SK-N-SH (cell line): ENCODE data around the gene TBC1D30. TPM values are rescaled to one million over a fixed set of nuclear protein-coding genes. Genes with fewer than 3 reads are reported as not detected.

Experiments
- CTCF ChIA-PET: fragments of 300-600, 350-600 bp; formaldehyde crosslinking; extraction: SDS; loops from one replicate; lab custom pipeline; 2021; lab: Yijun Ruan, JAX
- POLR2A ChIA-PET: fragments of 350-600 bp; sonication (Branson Sonifier 250); formaldehyde crosslinking; extraction: SDS; loops from one replicate; lab custom pipeline; 2020; ENCODE audit warnings: antibody characterized with exemption, inconsistent platforms; lab: Yijun Ruan, JAX
- DNase-seq: peaks from one replicate; pipeline ENCODE4 v3.0.0; 2012
- H2AFZ ChIP-seq: fragments of 200-600 bp; sonication (generic); 2 replicates; pipeline ENCODE4 v1.8.1; 2016; ENCODE audit warnings: antibody characterized with exemption, mild to moderate bottlenecking, low read depth
- H3F3A ChIP-seq: fragments of 200-600 bp; sonication (generic); replicated peaks from 2 replicates; pipeline ENCODE3; 2016; ENCODE audit warnings: antibody characterized with exemption, mild to moderate bottlenecking; ENCODE audit not compliant: insufficient read depth
- H3K27ac ChIP-seq, 2 experiments: fragments of 200-500 bp in 1 of 2; fragments of 200-600 bp in 1 of 2; sonication (Bioruptor generic) in 1 of 2; sonication (generic), shearing (Covaris generic) in 1 of 2; 2 replicates each; pipeline versions ENCODE4 v1.5.1 to v1.6.1; 2014 to 2016; ENCODE audit warnings: low read depth in 2 of 2, inconsistent platforms in 1 of 2, low read length in 1 of 2, mild to moderate bottlenecking in 1 of 2, mixed read lengths in 1 of 2
- H3K27me3 ChIP-seq: fragments of 200-600 bp; sonication (generic), shearing (Covaris generic); 2 replicates; pipeline ENCODE4 v1.6.1; 2016; ENCODE audit warnings: mixed run types; ENCODE audit not compliant: insufficient read depth
- H3K36me3 ChIP-seq, 2 experiments: fragments of 200-500 bp in 1 of 2; fragments of 200-600 bp in 1 of 2; sonication (Bioruptor generic) in 1 of 2; sonication (generic) in 1 of 2; replicated peaks in 1 of 2; 2 replicates each; pipeline versions ENCODE3 to v1.5.1; 2014 to 2016; ENCODE audit warnings: low read length in 1 of 2, mild to moderate bottlenecking in 1 of 2; ENCODE audit not compliant: insufficient read depth in 2 of 2, control insufficient read depth in 1 of 2
- H3K4me1 ChIP-seq, 2 experiments: fragments of 200-500 bp in 1 of 2; fragments of 200-600 bp in 1 of 2; sonication (Bioruptor generic) in 1 of 2; sonication (generic), shearing (Covaris generic) in 1 of 2; 2 replicates each; pipeline versions ENCODE4 v1.5.1 to v1.6.1; 2014 to 2016; ENCODE audit warnings: low read depth in 1 of 2, low read length in 1 of 2, mixed run types in 1 of 2; ENCODE audit not compliant: insufficient read depth in 2 of 2, control insufficient read depth in 1 of 2
- H3K4me2 ChIP-seq: fragments of 200-600 bp; sonication (generic), shearing (Covaris generic); 2 replicates; pipeline ENCODE4 v1.6.1; 2017; ENCODE audit warnings: mixed run types
- H3K4me3 ChIP-seq, 2 experiments: fragments of 200-500 bp in 1 of 2; fragments of 200-600 bp in 1 of 2; sonication (Bioruptor generic) in 1 of 2; sonication (generic), shearing (Covaris generic) in 1 of 2; 2 replicates each; pipeline versions ENCODE4 v1.5.1 to v1.8.1; 2014 to 2016; ENCODE audit warnings: low read depth in 2 of 2, inconsistent platforms in 1 of 2, low read length in 1 of 2, mild to moderate bottlenecking in 1 of 2, mixed read lengths in 1 of 2, moderate library complexity in 1 of 2
- H3K79me2 ChIP-seq: fragments of 200-600 bp; sonication (generic); 2 replicates; pipeline ENCODE4 v1.8.1; 2017; ENCODE audit warnings: mild to moderate bottlenecking; ENCODE audit not compliant: insufficient read depth
- H3K9ac ChIP-seq: fragments of 200-600 bp; sonication (generic); 2 replicates; pipeline ENCODE4 v1.6.1; 2017; ENCODE audit warnings: mixed run types
- H3K9me2 ChIP-seq: fragments of 200-600 bp; sonication (generic); 2 replicates; pipeline ENCODE4 v1.6.1; 2017; ENCODE audit warnings: mixed run types
- H3K9me3 ChIP-seq: fragments of 200-600 bp; sonication (generic); 2 replicates; pipeline ENCODE4 v1.6.1; 2017; ENCODE audit warnings: mixed run types, mild to moderate bottlenecking, moderate library complexity
- H4K20me1 ChIP-seq: fragments of 200-600 bp; sonication (generic); 2 replicates; pipeline ENCODE4 v1.6.1; 2017; ENCODE audit warnings: mild to moderate bottlenecking, mixed run types; ENCODE audit not compliant: insufficient read depth
- CHD2 ChIP-seq: fragments of 150-350 bp; IDR thresholded peaks from 2 replicates; pipeline ENCODE4 v1.6.1; 2018; ENCODE audit warnings: low read length; ENCODE audit not compliant: partially characterized antibody
- EP300 ChIP-seq, 2 experiments: IDR thresholded peaks; 2 replicates each; pipeline versions ENCODE4 v1.4.0 to v1.6.1; 2012; ENCODE audit warnings: borderline replicate concordance in 1 of 2, low read depth in 1 of 2, low read length in 1 of 2
- EZH2phosphoT487 ChIP-seq: fragments of 200-600 bp; sonication (generic); IDR thresholded peaks from 2 replicates; pipeline ENCODE4 v1.6.1; 2017; ENCODE audit warnings: low read depth, mixed run types, mild to moderate bottlenecking, antibody characterized with exemption, moderate library complexity, borderline replicate concordance
- FOSL2 ChIP-seq: IDR thresholded peaks from 2 replicates; pipeline ENCODE4 v1.4.0; 2012; ENCODE audit warnings: low read depth, mild to moderate bottlenecking, moderate library complexity, borderline replicate concordance
- GABPA ChIP-seq: IDR thresholded peaks from 2 replicates; pipeline ENCODE4 v1.4.0; 2012; ENCODE audit warnings: low read depth, mild to moderate bottlenecking
- GATA2 ChIP-seq: sonication (generic); formaldehyde crosslinking; IDR thresholded peaks from 2 replicates; pipeline ENCODE4 v1.5.0; 2020; ENCODE audit warnings: mild to moderate bottlenecking, missing genetic modification reagents
- JUND ChIP-seq: IDR thresholded peaks from 2 replicates; pipeline ENCODE4 v1.4.0; 2012
- MAX ChIP-seq: IDR thresholded peaks from 2 replicates; pipeline ENCODE4 v1.4.0; 2012; ENCODE audit warnings: low read depth
- NRF1 ChIP-seq: IDR thresholded peaks from 2 replicates; pipeline ENCODE4 v1.6.1; 2012; ENCODE audit warnings: low read depth, mild to moderate bottlenecking, low read length
- POLR2AphosphoS5 ChIP-seq: IDR thresholded peaks from 2 replicates; pipeline ENCODE4 v1.6.1; 2012; ENCODE audit warnings: low read depth, low read length
- TCF12 ChIP-seq: IDR thresholded peaks from 2 replicates; pipeline ENCODE4 v1.4.0; 2012
- TEAD4 ChIP-seq: IDR thresholded peaks from 2 replicates; pipeline ENCODE4 v1.4.0; 2012; ENCODE audit warnings: mild to moderate bottlenecking, borderline replicate concordance; ENCODE audit not compliant: insufficient read depth
- USF1 ChIP-seq: IDR thresholded peaks from 2 replicates; pipeline ENCODE4 v1.4.0; 2012; ENCODE audit warnings: low read depth, borderline replicate concordance
- ZBTB33 ChIP-seq: IDR thresholded peaks from 2 replicates; pipeline ENCODE4 v1.4.0; 2012; ENCODE audit warnings: low read depth, borderline replicate concordance
- WGBS: methylation state at CpG from one replicate; pipeline ENCODE4 v1.1.6; 2017; ENCODE audit warnings: low lambda C conversion rate; 5-methylcytosine and 5-hydroxymethylcytosine counted together
- polyA plus RNA-seq, 3 experiments: library from polyadenylated mRNA; depleted of rRNA; stranded (reverse); fragments of >200 nt; gene quantifications; 2 replicates each; pipeline ENCODE4 v1.2.3, GENCODE V29; 2012
- TF ChIP-seq, protein P1 (sequence below): IDR thresholded peaks from 2 replicates; pipeline ENCODE4; 2012
- TF ChIP-seq, protein P2 (sequence below): fragments of 150-350 bp; IDR thresholded peaks from 2 replicates; pipeline ENCODE4 v1.6.1; 2017; ENCODE audit warnings: antibody characterized with exemption, low read length, low read depth, borderline replicate concordance

The TBC1D30 gene
- polyA plus RNA-seq, 1 of the 3 experiments (the other 2 are of a cell fraction): 0.23 TPM

- TF ChIP-seq, protein P1, sequence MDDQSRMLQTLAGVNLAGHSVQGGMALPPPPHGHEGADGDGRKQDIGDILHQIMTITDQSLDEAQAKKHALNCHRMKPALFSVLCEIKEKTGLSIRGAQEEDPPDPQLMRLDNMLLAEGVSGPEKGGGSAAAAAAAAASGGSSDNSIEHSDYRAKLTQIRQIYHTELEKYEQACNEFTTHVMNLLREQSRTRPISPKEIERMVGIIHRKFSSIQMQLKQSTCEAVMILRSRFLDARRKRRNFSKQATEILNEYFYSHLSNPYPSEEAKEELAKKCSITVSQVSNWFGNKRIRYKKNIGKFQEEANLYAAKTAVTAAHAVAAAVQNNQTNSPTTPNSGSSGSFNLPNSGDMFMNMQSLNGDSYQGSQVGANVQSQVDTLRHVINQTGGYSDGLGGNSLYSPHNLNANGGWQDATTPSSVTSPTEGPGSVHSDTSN: no peak
These were observed 76.1 kb downstream of the TBC1D30 start (continued) for GRCh38 chr12:64900540-64900939.

DNA sequence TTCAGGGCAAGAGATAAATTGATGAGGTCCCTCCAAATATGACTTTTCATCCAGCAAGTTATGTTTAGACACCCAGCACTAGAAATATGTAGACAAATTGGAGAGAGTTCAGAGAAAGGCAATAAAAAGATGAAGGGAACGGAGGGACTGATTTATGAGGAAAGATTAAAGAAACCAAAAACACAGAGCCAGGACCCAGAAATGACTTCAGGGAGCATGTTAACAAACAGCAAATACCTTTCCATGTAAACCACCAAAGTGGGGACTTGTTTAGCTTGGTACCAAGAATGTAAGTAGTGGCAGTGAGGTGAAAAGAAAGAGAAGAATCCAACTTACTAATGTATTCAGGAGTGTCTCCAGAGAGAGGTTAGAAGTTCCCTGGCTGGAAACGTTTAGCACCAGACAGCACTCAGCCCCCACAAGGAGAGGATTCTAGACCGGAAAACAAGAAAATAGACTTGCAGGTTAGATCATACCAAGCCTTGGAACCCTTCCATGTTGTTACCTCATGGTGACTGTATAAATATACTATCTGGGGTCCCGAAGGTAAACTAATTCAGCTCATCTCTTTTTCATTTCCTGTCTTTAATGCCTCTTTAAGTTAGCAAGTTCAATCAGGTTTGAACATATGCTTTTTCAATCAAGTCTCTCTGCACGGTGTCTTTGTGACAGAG is 79.2 kb downstream of the TBC1D30 start:
- H3K79me2 ChIP-seq: no peaks in the 10 kb centered on the region
- H2AFZ ChIP-seq: no peak overlapping the region
- no peak for DNase-seq
- H4K20me1 ChIP-seq: no peaks in the 10 kb centered on the region
- no peaks in the 10 kb centered on the region for H3F3A ChIP-seq
- ChIA-PET POLR2A (interaction anchor here (0.6 kb wide), 1 partner anchor 182 kb away, joined by 4 read pairs; no protein-coding TSS in a partner anchor), CTCF (interaction anchor here (0.9 to 2.5 kb wide), 3 partner anchors 9 to 13 kb away, joined by 4 to 15 read pairs (median 5); no protein-coding TSS in a partner anchor)
- no peak overlapping the region for H3K4me2 ChIP-seq
- TF ChIP-seq USF1 (no peak), GABPA (no peak), MAX (no peak), GATA2 (CRISPR knock-in tag) (no peak), EP300 (IDR thresholded peaks at IDR 0.05; ENCODE audit: borderline replicate concordance in 1 of 2, low read depth in 1 of 2, low read length in 1 of 2) (no peak), EZH2phosphoT487 (no peak), POLR2AphosphoS5 (no peak), TCF12 (no peak), ZBTB33 (no peak), NRF1 (no peak), JUND (no peak), FOSL2 (no peak), CHD2 (no peak), TEAD4 (no peak)
- TF ChIP-seq, protein P1: no peak
- TF ChIP-seq, protein P2, sequence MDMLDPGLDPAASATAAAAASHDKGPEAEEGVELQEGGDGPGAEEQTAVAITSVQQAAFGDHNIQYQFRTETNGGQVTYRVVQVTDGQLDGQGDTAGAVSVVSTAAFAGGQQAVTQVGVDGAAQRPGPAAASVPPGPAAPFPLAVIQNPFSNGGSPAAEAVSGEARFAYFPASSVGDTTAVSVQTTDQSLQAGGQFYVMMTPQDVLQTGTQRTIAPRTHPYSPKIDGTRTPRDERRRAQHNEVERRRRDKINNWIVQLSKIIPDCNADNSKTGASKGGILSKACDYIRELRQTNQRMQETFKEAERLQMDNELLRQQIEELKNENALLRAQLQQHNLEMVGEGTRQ: no peak
- TF ChIP-seq, all 33 proteins: peak for 0
- H3K4me1 ChIP-seq: no peaks in the 10 kb centered on the region
- H3K27ac ChIP-seq: no peak overlapping the region
- no peak overlapping the region for H3K9ac ChIP-seq
- H3K9me3 ChIP-seq: no peaks in the 10 kb centered on the region
- 41% methylated on average over 5 of the region's 5 CpGs for WGBS
- H3K4me3 ChIP-seq: no peak overlapping the region
- peaks cover 7% of the 10 kb centered on the region; the same call in 1 of the 2 replicates for H3K27me3 ChIP-seq
- no peaks in the 10 kb centered on the region for H3K9me2 ChIP-seq
- H3K36me3 ChIP-seq: no peaks in the 10 kb centered on the region
